Measurements from ENCODE around the gene TNFRSF12A. TPM values are rescaled to one million over a fixed set of nuclear protein-coding genes. Genes with fewer than 3 reads are reported as not detected.

TNFRSF12A gene
- total and polyA plus RNA-seq, 2 of the 8 experiments (the other 6 are each of a cell fraction or from before 2014, with no cell fraction given): 81.0 to 82.5 TPM

GRCh38 chr16:2988590-2989099 lies 31.5 kb upstream of the TNFRSF12A start:
- Histone ChIP-seq H3K79me1 (ENCODE audit: low read depth, low read length) (no peaks in the 10 kb centered on the region), H2BK5ac (ENCODE audit: low read depth, low read length) (no peak overlapping the region), H3K18ac (ENCODE audit: extremely low read depth, low read length) (no peak overlapping the region; the same call in 1 of the 2 replicates), H3K9me3 (ENCODE audit: insufficient read depth in 2 of 2, low read depth in 1 of 2, low read length in 1 of 2) (no peaks in the 10 kb centered on the region), H3K4me1 (replicated peaks in 1 of 4; ENCODE audit: control insufficient read depth in 3 of 4, insufficient read depth in 4 of 4, low read length in 3 of 4) (peaks cover 0 to 28% (median 20%) of the 10 kb centered on the region in 4 experiments; a peak in 6 of 7 replicates), H4K8ac (ENCODE audit: extremely low read depth, insufficient read depth, low read length) (no peak overlapping the region), H2AK5ac (ENCODE audit: low read depth, low read length) (peak overlapping the region; percentile 75; the same call in 1 of the 2 replicates), H2BK12ac (ENCODE audit: low read depth, low read length) (0 out of 2 replicates have a peak overlapping the region, but pooled peaks have one; percentile 50), H3K56ac (replicated peaks; ENCODE audit: insufficient read length, low read depth, low read length) (no peak overlapping the region), H3K4me3 (ENCODE audit: extremely low read depth in 1 of 4, insufficient read depth in 2 of 4, low read depth in 3 of 4, low read length in 4 of 4) (no peak overlapping the region), H3K9ac (replicated peaks in 1 of 4; ENCODE audit: extremely low read depth in 1 of 4, low read depth in 3 of 4, low read length in 3 of 4) (no peak overlapping the region), H3K14ac (ENCODE audit: insufficient read length) (no peak overlapping the region), H2BK120ac (replicated peaks; ENCODE audit: low read depth, low read length) (no peak overlapping the region), H2AFZ (ENCODE audit: low read length) (no peak overlapping the region), H3K79me2 (ENCODE audit: control insufficient read depth in 1 of 2, insufficient read depth in 2 of 2, low read length in 2 of 2) (no peaks in the 10 kb centered on the region), H3K27ac (ENCODE audit: low read depth, low read length) (no peak overlapping the region), H4K5ac (ENCODE audit: insufficient read length, low read depth, low read length) (no peak overlapping the region), H3K27me3 (replicated peaks in 1 of 4; ENCODE audit: control insufficient read depth in 3 of 4, extremely low read depth in 1 of 4, insufficient read depth in 3 of 4, low read length in 3 of 4) (no peaks in the 10 kb centered on the region; a peak in 1 of 7 replicates), H2BK20ac (ENCODE audit: low read length) (peak overlapping the region; percentile 32; the same call in 1 of the 2 replicates), H4K20me1 (replicated peaks in 1 of 2; ENCODE audit: control insufficient read depth in 1 of 2, insufficient read depth in 2 of 2, low read length in 2 of 2) (no peaks in the 10 kb centered on the region), H2BK15ac (ENCODE audit: low read length) (no peak overlapping the region), H3K4me2 (ENCODE audit: insufficient read depth in 1 of 2, low read depth in 2 of 2, low read length in 2 of 2) (no peak overlapping the region), H3K4ac (replicated peaks; ENCODE audit: insufficient read length, low read depth, low read length) (no peak overlapping the region), H3K23me2 (ENCODE audit: low read depth, low read length) (no peaks in the 10 kb centered on the region; the same call in 1 of the 2 replicates), H4K91ac (replicated peaks; ENCODE audit: insufficient read length, low read length) (peak overlapping the region; percentile 65), H3K36me3 (ENCODE audit: control insufficient read depth in 2 of 4, insufficient read depth in 4 of 4, low read length in 3 of 4) (no peaks in the 10 kb centered on the region), H3K23ac (ENCODE audit: insufficient read length) (no peak overlapping the region)
- ChIA-PET POLR2A (ENCODE audit: partially characterized antibody) (interaction anchor here (0.6 to 15.2 kb wide), 10 partner anchors 9 to 146 kb away, joined by 3 to 200 read pairs (median 4); partner anchors contain the start of genes CLDN6, HCFC1R1, PAQR4 and THOC6), CTCF (ENCODE audit: partially characterized antibody) (interaction anchor here (0.7 to 5.2 kb wide), 5 partner anchors 13 to 40 kb away, joined by 3 to 24 read pairs (median 3); partner anchors contain the start of gene CLDN6)
- no peak for DNase-seq (ENCODE audit: low read depth in 1 of 2, low spot score in 2 of 2)
- WGBS, 2 experiments (ENCODE audit: extremely low coverage in 1 of 2, insufficient coverage in 1 of 2, insufficient read length in 1 of 2, insufficient replicate concordance in 2 of 2, low coverage in 1 of 2, low lambda C conversion rate in 2 of 2, missing lambda C conversion rate in 1 of 2): 97% methylated on average over 4 of the region's 8 CpGs; no CpG with 5 or more reads in 1 of the 2 experiments
- no peak for FAIRE-seq
- TF ChIP-seq HDAC6 (IDR thresholded peaks at IDR 0.05; ENCODE audit: low read depth, low read length) (no peak), RXRA (IDR thresholded peaks at IDR 0.05; ENCODE audit: insufficient read depth, low read depth, low read length) (no peak), SIRT6 (IDR thresholded peaks at IDR 0.05; ENCODE audit: low read length) (no peak), CREB1 (IDR thresholded peaks at IDR 0.05) (no peak), CHD1 (IDR thresholded peaks at IDR 0.05; ENCODE audit: low read depth, low read length) (no peak), RAD21 (IDR thresholded peaks at IDR 0.05 in 1 of 2, conservative IDR thresholded peaks at IDR 0.05 in 1 of 2; ENCODE audit: low read depth in 2 of 2, low read length in 2 of 2) (no peak), KDM1A (IDR thresholded peaks at IDR 0.05; ENCODE audit: borderline replicate concordance, low read length) (no peak), GTF2F1 (IDR thresholded peaks at IDR 0.05; ENCODE audit: borderline replicate concordance, low read depth, low read length) (no peak), CBX5 (IDR thresholded peaks at IDR 0.05; ENCODE audit: low read depth, low read length) (no peak), ASH2L (IDR thresholded peaks at IDR 0.05; ENCODE audit: low read length) (no peak), E2F6 (IDR thresholded peaks at IDR 0.05) (no peak), SRF (IDR thresholded peaks at IDR 0.05; ENCODE audit: low read depth, low read length) (no peak), SAP30 (IDR thresholded peaks at IDR 0.05; ENCODE audit: insufficient read depth, insufficient replicate concordance, low read length) (no peak)
